OCI-M2 (cell line): ENCODE measurements around the gene CCDC9.
A peak's percentile ranks its signal among the peaks of the same experiment; 100 is the strongest.
"Not testable (repeated sequence)": the region's sequence is repeated elsewhere in the genome, so short reads cannot be mapped to it uniquely, and the experiment has no call there.

Experiments used
- DNase-seq: peaks from one replicate; lab custom pipeline; 2025; ENCODE audit not compliant: unreplicated experiment; lab: John Stamatoyannopoulos, UW

Gene CCDC9

DNA sequence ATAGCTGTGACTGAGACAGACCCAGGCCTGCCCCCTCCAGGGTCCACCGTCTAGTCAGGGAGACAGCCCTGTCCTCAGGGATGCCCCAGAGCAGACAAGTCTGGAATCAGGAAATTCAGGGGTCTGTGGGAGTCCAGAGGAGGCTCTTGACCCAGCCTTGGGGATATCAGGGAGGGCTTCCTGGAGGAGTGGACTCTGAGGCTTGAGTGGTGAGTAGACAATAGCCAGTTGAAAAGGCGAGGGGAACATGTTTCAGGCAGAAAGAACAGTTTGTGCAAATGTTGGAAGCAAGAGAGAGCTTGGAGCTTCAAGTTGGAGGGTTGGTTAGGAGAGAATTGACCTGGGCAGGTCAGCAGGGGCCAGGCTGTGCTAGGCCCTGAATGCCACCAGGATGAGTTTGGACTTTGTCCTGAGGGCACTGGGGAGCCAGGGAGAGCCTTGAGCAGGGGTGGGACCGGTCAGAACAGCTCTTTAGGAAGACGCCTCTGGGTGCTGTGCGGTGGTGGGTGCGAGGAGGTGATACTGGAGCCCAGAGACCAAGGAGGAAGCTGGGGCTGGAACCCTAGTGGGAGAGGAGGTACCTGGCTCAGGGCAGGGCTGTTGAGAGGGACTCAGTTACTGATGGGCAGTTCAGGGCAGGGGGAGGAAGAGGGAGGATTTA lies 2.7 kb downstream of the CCDC9 start:
- no peak for DNase-seq

DNA sequence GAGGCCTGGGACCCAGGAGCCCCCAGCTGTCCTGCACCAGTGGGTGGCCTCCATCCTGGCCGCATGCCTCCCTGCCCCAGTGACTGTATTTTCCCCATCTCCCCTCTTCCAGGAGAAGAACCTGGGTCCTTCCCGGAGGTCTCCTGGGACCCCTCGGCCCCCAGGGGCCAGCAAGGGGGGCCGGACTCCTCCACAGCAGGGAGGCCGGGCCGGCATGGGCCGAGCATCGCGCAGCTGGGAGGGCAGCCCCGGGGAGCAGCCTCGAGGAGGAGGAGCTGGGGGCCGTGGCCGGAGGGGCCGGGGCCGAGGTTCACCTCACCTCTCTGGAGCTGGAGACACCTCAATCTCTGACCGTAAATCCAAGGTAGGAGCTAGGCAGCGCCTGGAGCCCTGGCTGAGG lies 4.2 kb downstream of the CCDC9 start:
- DNase-seq = no peak

DNA sequence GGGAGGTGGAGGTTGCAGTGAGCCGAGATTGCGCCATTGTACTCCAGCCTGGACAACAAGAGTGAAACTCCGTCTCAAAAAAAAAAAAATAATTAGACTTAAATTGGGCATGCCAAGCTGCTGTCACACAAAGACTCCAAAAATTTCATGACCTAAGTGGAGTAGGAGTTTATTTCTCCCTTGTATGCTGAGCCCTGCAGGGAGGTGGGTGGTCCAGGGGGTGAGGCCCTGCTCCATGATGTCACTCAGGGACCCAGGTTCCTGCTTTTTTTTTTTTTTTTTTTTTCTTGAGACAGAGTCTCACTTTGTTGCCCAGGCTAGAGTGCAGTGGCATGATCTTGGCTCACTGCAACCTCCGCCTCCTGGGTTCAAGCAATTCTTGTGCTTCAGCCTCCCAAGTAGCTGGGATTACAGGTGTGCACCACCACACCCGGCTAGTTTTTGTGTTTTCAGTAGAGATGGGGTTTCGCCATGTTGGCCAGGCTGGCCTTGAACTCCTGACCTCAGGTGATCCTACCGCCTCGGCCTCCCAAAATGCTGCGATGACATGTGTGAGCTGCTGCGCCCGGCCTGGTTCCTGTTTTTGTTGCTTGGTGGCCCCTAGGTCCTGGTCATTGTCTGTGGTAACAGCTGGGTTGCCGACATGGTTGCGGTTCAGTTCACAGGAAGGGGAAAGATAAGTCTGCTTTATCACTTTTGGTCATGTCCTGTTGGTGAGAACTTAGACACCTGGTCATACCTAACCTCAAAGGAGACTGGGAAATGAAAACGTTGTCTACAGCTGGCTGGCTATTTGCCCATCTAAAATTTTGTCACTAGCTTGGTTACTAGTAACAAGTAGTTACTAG lies 5.8 kb downstream of the CCDC9 start:
- DNase-seq = not testable (repeated sequence)

DNA sequence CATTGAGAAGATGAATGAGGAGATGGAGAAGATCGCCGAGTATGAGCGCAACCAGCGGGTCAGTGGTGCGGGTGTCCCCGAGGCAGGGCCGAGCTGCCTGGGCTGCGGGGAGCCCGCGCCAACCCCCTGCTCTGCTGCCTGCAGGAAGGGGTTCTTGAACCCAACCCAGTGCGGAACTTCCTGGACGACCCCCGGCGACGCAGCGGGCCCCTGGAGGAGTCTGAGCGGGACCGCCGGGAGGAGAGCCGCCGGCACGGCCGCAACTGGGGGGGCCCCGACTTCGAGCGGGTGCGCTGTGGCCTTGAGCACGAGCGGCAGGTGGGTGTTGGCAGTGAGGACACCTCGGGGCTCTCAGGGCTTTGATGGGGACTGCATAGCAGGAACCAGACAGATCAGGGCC lies 8.3 kb downstream of the CCDC9 start:
- DNase-seq = no peak

DNA sequence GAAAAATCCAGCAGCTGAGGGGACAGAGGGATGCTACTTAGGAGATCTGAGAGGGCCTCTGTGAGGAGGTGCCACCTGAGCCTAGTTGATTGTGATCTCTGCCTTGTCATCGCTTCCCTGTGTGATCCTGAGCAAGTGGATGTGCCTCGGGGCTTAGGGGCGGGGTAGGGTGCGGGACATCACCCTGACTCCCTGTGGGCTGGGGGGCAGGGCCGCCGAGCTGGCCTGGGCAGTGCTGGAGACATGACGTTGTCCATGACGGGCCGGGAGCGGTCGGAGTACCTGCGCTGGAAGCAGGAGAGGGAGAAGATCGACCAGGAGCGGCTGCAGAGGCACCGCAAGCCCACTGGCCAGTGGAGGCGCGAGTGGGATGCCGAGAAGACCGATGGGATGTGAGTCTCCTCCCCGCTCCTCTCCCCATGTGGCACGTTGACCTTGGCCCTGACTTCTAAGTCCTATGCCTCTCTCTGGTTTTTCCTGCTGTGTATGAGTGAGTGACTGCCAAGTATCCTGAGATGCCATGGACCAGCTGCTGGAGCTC lies 10.1 kb downstream of the CCDC9 start:
- no peak for DNase-seq

DNA sequence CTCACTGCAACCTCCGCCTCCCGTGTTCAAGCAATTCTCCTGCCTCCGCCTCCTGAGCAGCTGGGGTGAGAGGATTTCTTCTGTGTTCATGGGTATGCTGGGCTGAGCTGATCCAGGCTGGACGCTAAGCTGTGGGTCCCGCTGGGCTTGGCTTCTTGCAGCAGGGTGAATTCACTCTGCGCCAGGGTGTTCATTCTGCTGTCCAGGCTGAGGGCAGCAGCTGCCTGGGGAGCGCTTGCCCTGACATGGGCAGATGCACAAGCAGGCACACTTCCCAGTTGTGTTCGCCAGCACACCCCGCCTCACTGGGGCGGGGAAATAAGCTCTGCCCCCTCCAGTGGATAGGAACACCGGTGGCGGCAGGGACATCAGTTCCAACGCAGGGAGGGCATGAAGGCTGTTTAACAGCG lies 11.0 kb downstream of the CCDC9 start:
- DNase-seq = no peak

DNA sequence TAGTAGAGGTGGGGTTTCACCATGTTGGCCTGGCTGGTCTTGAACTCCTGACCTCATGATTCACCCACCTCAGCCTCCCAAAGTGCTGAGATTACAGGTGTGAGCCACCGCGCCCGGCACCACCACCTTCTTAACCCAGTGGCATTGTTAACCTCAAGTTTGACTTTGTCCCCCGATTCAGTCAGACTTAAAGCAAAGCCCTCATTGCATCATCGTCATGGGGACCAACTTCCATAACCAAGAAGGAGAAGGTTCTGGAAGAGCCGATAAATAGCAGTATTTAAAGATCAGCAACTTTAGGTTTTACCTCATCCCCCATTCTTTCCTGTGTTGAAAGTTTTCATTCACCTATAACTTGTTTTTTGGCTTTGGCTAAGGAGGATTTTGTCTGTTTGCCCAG lies 11.7 kb downstream of the CCDC9 start:
- no peak for DNase-seq

DNA sequence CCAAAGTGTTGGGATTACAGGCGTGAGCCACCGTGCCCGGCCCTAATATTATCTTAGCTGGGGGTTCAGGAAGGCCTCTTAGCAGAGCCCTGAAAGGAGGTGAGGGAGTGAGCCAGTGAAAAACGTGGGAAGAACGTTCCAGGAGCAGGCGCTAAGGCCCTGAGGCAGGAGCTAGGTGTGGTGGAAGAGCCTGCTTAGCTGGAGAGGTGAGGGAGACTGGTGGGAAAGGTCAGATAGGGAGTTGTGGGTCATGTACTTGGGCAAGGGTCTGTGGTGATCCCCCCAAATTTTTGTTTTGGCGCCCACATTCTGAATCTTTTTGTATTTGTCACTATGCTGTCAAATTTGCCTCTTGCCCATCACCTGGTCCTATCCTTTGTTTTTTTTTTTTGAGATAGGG lies 13.3 kb downstream of the CCDC9 start:
- DNase-seq = no peak

DNA sequence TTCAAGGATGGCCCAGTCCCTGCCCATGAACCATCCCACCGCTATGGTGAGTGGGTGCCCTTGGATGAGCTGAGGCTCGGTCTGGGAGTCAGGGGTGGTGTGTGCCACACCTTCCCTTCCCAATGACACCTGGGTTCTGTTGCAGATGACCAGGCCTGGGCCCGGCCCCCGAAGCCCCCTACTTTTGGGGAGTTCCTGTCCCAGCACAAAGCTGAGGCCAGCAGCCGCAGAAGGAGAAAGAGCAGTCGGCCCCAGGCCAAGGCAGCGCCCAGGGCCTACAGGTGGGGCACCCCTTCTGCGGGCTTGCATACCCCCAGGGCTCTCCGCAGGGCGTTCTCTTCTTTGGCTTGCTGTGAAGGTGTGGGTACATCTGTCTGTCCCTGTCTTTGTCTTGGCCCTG lies 14.1 kb downstream of the CCDC9 start:
- no peak for DNase-seq

DNA sequence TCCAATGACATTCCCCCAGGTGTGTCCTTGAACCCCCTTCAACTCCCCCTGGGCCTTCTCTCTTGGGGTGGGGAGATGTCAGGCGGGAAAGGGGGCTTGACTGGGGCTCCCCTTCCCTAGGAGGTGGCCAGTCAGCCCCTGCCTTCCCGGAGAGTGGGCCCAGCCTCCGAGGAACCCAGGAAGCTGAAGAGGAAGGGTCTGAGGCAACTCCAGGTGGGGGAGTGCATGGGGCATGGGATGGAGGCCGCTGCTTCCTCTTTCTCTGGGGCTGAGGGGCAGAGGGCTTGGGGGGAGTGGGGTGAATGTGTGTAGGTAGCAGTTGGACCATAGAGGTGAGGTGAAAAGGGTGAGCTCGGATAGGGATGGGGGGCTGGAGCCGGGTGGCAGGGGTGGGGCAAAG lies 15.6 kb downstream of the CCDC9 start:
- no peak for DNase-seq

DNA sequence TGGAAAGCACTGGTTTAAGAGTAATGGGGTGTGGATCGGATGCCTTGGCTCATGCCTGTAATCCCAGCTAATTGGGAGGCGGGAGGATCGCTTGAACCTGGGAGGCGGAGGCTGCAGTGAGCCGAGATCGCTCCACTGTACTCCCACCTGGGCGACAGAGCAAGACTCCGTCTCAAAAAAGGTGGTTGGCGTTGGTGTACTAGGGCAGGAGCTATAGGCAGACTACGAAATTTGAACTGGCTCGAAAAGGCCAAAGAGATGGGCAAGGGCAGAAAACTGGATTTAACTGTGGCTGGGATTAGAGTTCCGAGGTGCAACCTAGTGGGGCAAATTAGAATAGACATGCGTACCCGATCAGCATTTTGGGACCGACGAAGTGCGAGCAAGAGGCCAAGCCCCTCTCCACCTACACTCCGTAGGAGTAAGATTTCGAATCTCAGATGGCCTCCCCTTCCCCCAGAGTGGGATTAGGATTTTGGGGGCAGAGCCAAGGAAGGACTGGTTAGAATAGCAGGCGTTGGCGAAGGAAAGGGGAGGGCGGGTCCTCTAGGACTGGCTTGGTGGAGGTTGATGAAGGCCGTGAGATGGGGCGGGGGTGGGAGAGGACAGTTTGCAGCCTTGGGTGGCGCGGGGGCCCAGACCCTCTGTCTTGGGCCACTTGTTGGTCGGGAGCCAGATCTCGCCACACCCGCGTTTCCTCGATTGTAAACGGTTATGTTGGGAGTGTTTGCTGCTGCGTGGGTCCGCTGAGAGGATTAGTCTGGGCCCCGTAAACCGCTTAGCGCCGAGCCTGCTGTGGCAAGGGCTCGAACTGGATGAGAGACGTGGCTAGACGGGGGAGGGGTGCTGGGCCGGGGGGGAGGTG lies 16.4 kb downstream of the CCDC9 start:
- DNase-seq = peak; percentile 80

DNA sequence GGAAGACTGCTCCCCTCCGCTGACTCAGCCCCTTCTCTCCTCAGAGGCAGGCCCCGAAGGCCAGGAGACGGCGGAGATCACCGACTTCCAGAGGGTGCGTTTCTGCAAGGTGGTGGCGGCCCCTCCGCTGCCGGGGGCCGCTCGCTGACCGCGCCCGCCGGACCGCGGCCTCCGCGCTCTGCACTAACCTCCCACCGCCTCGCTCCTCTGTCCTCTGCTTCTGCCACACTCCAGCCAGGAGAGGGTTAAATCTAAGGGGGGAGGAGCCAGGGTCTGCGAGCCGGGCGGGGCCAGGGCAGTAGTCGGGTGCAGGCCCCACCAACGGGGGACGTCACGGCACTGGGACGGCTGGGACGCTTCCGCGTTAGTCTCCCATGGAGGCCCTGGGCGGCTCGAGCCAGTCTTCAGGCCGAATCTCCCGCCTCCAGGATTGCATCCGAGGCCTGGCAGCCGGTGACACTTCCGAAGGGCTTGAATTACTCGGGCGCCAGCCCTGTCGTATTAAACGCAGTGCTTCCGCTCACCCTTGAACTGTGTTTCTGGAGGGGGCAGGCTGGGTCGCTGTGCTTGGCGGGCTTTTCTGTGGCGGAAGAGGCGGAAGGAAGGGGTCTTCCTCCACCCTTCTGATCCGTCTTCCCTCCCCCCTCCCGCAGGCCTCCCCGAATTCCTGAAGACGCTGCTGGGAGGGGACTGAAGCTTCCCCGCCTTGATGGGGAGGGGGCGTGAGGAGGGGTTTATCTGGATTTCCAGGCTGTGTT lies 17.2 kb downstream of the CCDC9 start:
- peak; percentile 79 for DNase-seq

DNA sequence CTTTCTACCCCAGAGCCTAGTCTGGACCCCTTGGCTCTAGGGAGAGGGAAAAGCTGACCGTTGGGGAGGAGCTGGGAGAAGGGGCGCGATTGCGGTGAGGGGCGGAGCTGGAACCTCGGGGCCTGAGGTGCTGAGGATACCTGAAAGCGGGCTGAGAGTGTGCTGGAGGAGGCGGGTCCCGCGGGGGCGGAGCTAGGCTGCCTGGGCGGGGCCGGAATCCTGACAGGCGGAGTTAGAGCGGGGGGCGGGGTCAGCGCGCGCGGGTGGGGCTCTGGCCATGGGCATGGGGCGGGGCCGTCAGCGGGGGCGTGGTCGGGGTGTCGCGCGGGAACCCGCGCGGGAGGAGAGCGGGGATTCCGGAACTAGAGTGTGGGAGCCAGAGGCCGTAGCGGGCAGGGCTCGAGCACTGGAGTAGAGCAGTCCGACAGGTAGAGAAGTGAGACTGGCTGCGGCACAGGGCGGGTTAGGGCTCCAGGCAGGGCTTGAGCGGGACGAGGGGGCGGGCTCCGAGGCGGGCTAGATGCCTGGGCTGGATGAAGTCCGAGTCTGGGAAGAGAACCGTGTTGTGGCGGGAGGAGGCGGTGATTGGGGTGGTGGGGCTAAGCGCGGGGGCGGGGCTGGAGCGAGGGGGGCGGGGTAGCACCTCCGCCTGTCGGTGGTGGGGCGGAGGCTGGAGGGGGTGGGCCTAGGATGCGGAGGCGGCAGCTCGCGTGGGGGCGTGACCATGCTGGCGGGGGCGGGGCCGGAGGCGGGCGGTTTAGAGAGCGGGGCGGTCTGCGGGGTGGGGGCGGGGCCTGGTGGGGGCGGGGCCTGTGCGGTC lies 18.0 kb downstream of the CCDC9 start, which contains the start of gene INAFM1:
INAFM1 (plus strand) TSS at position 815 of the 820 bp plus-strand sequence. CDS start 35 bp downstream, outside the sequence.
- DNase-seq = peak; percentile 83

DNA sequence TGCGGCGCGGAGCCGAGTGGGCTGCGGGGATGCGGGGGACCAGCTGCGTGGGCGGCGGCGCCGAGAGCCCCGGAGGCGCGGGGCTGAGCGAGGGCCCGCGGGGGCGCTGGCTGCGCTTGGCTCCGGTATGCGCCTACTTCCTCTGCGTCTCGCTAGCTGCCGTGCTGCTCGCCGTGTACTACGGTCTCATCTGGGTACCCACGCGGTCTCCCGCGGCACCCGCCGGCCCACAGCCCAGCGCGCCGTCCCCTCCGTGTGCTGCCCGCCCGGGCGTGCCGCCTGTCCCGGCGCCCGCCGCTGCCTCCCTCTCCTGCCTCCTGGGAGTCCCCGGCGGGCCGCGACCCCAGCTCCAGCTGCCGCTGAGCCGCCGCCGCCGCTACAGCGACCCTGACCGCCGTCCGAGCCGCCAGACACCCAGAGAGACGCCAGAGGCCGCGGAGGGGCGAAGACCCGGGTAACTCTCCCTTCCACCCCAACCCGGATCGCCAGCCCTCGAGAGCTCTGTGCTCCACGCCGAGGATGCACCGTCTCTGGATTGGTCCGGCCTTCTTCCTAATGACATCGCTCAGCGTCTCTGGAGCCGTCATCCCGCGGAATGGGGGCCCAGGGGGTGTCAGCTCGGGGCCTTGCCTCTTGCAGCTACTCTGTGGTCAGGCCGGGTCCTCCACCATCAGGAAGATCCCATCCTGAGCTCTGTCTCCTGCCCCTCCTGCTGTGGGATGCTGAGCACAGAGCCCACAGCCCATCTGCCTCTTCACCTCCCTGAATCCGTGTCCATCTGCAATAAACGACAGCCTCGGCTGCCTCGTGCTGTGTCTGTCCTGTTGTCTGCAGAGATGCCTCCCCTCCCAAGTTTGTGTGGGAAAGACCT lies 18.8 kb downstream of the CCDC9 start:
- DNase-seq = no peak

DNA sequence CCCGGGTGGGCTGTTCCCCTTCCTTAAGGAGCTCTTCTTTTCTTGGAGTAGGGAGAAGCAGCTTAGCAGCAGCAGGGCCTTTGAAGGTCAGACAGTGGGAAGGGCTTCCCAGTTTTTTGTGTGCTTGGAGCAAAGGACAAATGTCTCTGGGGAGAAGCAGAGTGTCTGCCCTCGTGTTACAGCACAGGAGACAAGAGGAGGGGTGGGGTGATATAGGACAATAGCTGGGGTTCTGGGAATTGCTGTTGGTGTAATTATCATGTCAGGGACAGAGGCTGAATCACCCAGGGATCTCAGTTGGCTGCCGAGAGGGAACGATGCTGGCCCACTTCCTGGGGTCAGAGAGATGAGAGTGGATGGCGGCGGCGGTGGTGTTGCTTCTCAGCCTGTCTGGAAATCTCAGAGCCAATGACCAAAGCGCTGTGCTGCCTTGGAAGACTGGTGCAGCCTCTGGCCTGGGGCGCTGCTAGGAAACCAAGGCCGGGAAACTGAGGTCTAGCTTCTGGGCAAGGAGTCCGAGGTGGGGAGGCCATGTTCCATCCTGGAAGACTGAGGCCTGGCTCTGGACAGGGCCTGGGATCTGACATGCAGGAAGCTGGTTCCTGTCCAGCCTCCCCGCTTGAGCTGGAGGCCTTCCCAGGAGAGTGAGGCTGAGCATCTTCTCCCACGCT lies 19.6 kb downstream of the CCDC9 start:
- no peak for DNase-seq

DNA sequence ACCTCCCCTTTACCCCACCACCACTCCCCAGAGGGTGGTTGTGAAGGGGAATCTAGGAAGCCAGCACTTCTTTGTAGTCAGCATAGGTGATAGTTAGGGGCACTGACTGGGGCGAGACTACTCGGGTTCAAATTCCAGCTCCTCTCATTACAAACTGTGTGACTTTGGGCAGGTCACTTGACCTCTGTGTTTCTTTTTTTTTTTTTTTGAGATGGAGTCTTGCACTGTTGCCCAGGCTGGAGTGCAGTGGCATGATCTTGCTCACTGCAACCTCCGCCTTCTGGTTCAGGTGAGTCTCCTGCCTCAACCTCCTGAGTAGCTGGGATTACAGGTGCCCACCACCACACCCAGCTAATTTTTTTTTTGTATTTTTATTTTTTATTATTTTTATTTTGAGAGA lies 20.2 kb downstream of the CCDC9 start:
- DNase-seq = not testable (repeated sequence)

DNA sequence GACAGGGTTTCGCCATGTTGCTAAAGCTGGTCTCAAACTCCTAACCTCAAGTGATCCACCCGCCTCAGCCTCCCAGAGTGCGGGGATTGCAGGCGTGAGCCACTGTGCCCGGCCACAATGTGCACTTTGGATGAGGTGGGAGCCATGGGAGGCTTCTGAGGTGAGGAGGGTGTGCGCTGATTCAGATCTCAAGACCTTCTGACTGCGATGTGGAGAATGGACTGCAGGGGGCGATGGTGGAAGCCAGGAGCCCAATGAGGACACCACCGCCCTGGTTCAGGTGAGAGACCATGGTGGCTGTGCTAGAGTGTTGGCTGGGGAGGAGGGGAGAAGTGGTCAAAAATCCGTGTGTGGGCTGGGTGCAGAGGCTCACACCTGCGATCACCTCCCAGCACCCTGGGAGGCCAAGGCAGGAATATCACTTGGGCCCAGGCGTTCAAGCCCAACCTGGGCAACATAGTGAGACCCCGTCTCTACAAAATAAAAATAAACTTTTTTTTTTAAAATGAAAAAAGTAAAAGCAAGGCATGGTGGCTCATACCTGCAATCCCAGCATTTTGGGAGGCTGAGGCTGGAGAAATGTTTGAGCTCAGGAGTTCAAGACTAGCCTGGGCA lies 24.0 kb downstream of the CCDC9 start:
- DNase-seq = no peak
